Measurements from ENCODE around the gene MAP3K15.

The MAP3K15 gene

GRCh38 chrX:19388741-19389140 is 126.6 kb downstream of the MAP3K15 start:
- DNase-seq, result no peak

GRCh38 chrX:19388064-19388679 is 127.1 kb downstream of the MAP3K15 start:
- DNase-seq, result no peak

- no peak for DNase-seq
Observed at GRCh38 chrX:19386679-19387078, 128.6 kb downstream of the MAP3K15 start.

GRCh38 chrX:19382555-19383145 is 132.7 kb downstream of the MAP3K15 start:
- DNase-seq, result peak; percentile 20

- DNase-seq, result no peak
Observed at GRCh38 chrX:19381326-19381725, 134.0 kb downstream of the MAP3K15 start.

GRCh38 chrX:19377799-19378198 is 137.5 kb downstream of the MAP3K15 start:
- no peak for DNase-seq

GRCh38 chrX:19375546-19375945 is 139.8 kb downstream of the MAP3K15 start:
- DNase-seq, result no peak

- no peak for DNase-seq
Observed at GRCh38 chrX:19373351-19373891, 141.9 kb downstream of the MAP3K15 start.

- no peak for DNase-seq
Observed at GRCh38 chrX:19372547-19373331, 142.6 kb downstream of the MAP3K15 start.

GRCh38 chrX:19372170-19372546 is 143.2 kb downstream of the MAP3K15 start:
- DNase-seq, result peak; percentile 17

GRCh38 chrX:19370061-19370460 is 145.2 kb downstream of the MAP3K15 start:
- DNase-seq, result no peak

GRCh38 chrX:19368576-19368975 is 146.7 kb downstream of the MAP3K15 start:
- no peak for DNase-seq

- DNase-seq, result no peak
Observed at GRCh38 chrX:19361701-19362100, 153.6 kb downstream of the MAP3K15 start.

- DNase-seq, result no peak
Observed at GRCh38 chrX:19360903-19361302, 154.4 kb downstream of the MAP3K15 start.

- no peak for DNase-seq
Observed at GRCh38 chrX:19358521-19358920, 156.8 kb downstream of the MAP3K15 start.

GRCh38 chrX:19354625-19355024 is 160.7 kb downstream of the MAP3K15 start:
- no peak for DNase-seq

- no peak for DNase-seq
Observed at GRCh38 chrX:19350941-19351384, 164.3 kb downstream of the MAP3K15 start.

GRCh38 chrX:19349264-19349663 is 166.0 kb downstream of the MAP3K15 start:
- DNase-seq, result no peak

- DNase-seq, result no peak
Observed at GRCh38 chrX:19347916-19348315, 167.4 kb downstream of the MAP3K15 start.

- no peak for DNase-seq
Observed at GRCh38 chrX:19344661-19345060, 170.6 kb downstream of the MAP3K15 start.

GRCh38 chrX:19343535-19344408 is 171.5 kb downstream of the MAP3K15 start, which contains the start of gene PDHA1:
Gene PDHA1, plus strand, starts transcription at chrX:19343927. Its CDS starts 111 bp downstream, at chrX:19344038.
- peak; percentile 86 for DNase-seq

GRCh38 chrX:19343085-19343534 is 172.2 kb downstream of the MAP3K15 start:
- no peak for DNase-seq
